H1 (cell line): ENCODE measurements around the gene TBC1D25. TPM values are rescaled to one million over a fixed set of nuclear protein-coding genes. Genes with fewer than 3 reads are reported as not detected.

Experiments
- CBX8 ChIP-seq: fragments of 300-800, 300-1000 bp; sonication (generic); IDR thresholded peaks from 2 replicates; pipeline ENCODE4 v1.7.1; 2016; ENCODE audit warnings: low read depth, low read length, borderline replicate concordance
- EGR1 ChIP-seq: IDR thresholded peaks from 2 replicates; pipeline ENCODE4 v1.6.1; 2011; ENCODE audit warnings: low read depth, low read length, borderline replicate concordance
- SIN3A ChIP-seq, 2 experiments: IDR thresholded peaks in 1 of 2; conservative IDR thresholded peaks in 1 of 2; 2 replicates each; pipeline ENCODE4 v1.6.1; 2011 to 2012; ENCODE audit warnings: low read length in 2 of 2, improper control_type of control experiment in 1 of 2, low read depth in 1 of 2, mild to moderate bottlenecking in 1 of 2
- polyA plus RNA-seq, 7 experiments: library from polyadenylated mRNA; depleted of rRNA in 3 of 7; stranded (reverse) in 5 of 7; unstranded in 2 of 7; fragments of >200 nt in 5 of 7; fragments of 200-250 nt in 2 of 7; gene quantifications; 1 replicate in 5 of 7; 2 replicates in 1 of 7; 4 replicates in 1 of 7; pipeline versions ENCODE4 v1.2.1 to v1.2.3, GENCODE V29; 2011 to 2013; ENCODE audit warnings: missing spikeins in 2 of 7, mixed read lengths in 2 of 7
- total RNA-seq: library from RNA; stranded (reverse); fragmentation: NEBNext Ultra II Directional; extraction: Animal tissue kit (Norgen Biotek cat#: 25700); gene quantifications from 2 replicates; pipeline ENCODE4 v1.2.1, GENCODE V29; 2021
- TF ChIP-seq, protein P1 (sequence below): IDR thresholded peaks from 2 replicates; pipeline ENCODE4 v1.6.1; 2012; ENCODE audit warnings: inconsistent platforms

TBC1D25 gene
- total and polyA plus RNA-seq, 2 of the 8 experiments (the other 6 are each of a cell fraction or from before 2014, with no cell fraction given): 6.5 to 6.8 TPM

DNA sequence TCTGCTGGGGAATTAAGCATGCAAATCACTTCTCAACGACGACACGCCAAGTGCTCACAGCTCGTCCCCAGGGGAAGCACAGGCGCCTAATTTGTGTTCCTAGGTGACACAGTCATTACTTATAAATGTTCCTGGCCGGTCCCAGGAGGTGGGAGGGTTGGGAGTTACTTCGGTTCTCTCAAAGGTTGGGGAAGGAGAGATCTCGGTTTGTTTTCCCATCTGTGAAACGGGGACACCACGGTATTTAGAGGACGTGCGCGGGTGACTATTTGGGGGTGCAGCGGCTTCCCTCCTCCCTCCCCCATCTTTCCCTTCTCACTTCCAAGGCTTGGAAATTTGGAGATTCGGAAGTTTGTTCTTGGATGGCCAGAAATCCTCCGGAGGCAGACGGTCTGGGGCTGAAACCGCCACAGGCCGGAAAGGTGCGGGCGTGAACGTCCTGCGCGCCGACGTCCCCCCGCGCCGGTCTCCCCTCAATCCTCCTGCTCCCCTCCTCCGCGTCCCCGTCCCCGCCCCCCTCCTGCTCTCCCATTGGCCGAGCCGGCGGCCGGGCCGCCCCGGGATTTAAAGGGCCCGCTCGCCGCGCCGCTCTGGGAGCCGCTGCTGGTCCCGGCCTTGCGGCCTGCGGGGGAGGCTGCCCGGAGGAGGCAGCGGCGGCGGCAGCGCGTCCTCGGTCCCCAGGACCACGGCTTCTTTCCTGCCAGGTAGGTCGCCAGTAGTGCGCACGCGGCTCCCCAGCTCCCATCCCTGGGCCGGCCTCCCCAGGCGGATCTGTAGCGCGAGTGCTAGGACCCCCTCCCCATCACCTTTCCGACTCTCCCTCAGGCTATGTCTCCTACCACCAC lies 30.9 kb upstream of the TBC1D25 start, which contains the start of gene PORCN (continued):
- TF ChIP-seq, protein P1, sequence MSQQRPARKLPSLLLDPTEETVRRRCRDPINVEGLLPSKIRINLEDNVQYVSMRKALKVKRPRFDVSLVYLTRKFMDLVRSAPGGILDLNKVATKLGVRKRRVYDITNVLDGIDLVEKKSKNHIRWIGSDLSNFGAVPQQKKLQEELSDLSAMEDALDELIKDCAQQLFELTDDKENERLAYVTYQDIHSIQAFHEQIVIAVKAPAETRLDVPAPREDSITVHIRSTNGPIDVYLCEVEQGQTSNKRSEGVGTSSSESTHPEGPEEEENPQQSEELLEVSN: no peak
- TF ChIP-seq CBX8 (no peak), SIN3A (conservative IDR thresholded peaks at IDR 0.05 in 1 of 2, IDR thresholded peaks at IDR 0.05 in 1 of 2; ENCODE audit: low read depth in 1 of 2, low read length in 2 of 2) (peak in 1 of 2 experiments; percentile 62; a peak in 1 of 4 replicates), EGR1 (0 out of 2 replicates have a peak, but pooled peaks have one; percentile 36)
